NCI-H524 (cell line): Measurements from ENCODE around the gene BBS5.

Experiments
- DNase-seq, 2 experiments: peaks; one replicate each; lab custom pipeline; 2025; lab: John Stamatoyannopoulos, UW

BBS5 gene

GRCh38 chr2:169546756-169547155 lies 67.5 kb downstream of the BBS5 start:
- no peak for DNase-seq
